Stimulated activated CD8-positive, alpha-beta memory T cell treated with anti-CD3 and anti-CD28 coated beads, Interleukin-12 subunit alpha, Interleukin-12 subunit beta, amount 100 ng/mL, for 24 hours (primary cell): Measurements from ENCODE around the gene LAMTOR2.

Source experiments
- DNase-seq: peaks from one replicate; pipeline ENCODE4 v3.0.0-alpha.2; 2020; ENCODE audit errors: extremely low read depth

Gene LAMTOR2

GRCh38 chr1:156097499-156098178, 43.1 kb downstream of the LAMTOR2 start:
- no peak for DNase-seq

GRCh38 chr1:156098784-156099183, 44.2 kb downstream of the LAMTOR2 start:
- no peak for DNase-seq

GRCh38 chr1:156099282-156099681, 44.7 kb downstream of the LAMTOR2 start:
- no peak for DNase-seq

- no peak for DNase-seq
These were observed 45.8 kb downstream of the LAMTOR2 start for GRCh38 chr1:156100205-156100995.

GRCh38 chr1:156101880-156102279, 47.3 kb downstream of the LAMTOR2 start:
- DNase-seq, result no peak

GRCh38 chr1:156102633-156103511, 48.3 kb downstream of the LAMTOR2 start:
- DNase-seq, result no peak

- DNase-seq, result no peak
These were observed 49.0 kb downstream of the LAMTOR2 start for GRCh38 chr1:156103521-156103947.

- DNase-seq, result no peak
These were observed 49.7 kb downstream of the LAMTOR2 start for GRCh38 chr1:156104065-156104810.

- no peak for DNase-seq
These were observed 50.6 kb downstream of the LAMTOR2 start for GRCh38 chr1:156104861-156105832.

- no peak for DNase-seq
These were observed 52.3 kb downstream of the LAMTOR2 start for GRCh38 chr1:156106624-156107488.

GRCh38 chr1:156108057-156108456, 53.5 kb downstream of the LAMTOR2 start:
- no peak for DNase-seq
